Measurements from ENCODE around the gene ST6GALNAC3.
"Not testable (repeated sequence)": the region's sequence is repeated elsewhere in the genome, so short reads cannot be mapped to it uniquely, and the experiment has no call there.

The ST6GALNAC3 gene

GRCh38 chr1:76122271-76122670, 47.7 kb downstream of the ST6GALNAC3 start:
- TF ChIP-seq, protein P1, sequence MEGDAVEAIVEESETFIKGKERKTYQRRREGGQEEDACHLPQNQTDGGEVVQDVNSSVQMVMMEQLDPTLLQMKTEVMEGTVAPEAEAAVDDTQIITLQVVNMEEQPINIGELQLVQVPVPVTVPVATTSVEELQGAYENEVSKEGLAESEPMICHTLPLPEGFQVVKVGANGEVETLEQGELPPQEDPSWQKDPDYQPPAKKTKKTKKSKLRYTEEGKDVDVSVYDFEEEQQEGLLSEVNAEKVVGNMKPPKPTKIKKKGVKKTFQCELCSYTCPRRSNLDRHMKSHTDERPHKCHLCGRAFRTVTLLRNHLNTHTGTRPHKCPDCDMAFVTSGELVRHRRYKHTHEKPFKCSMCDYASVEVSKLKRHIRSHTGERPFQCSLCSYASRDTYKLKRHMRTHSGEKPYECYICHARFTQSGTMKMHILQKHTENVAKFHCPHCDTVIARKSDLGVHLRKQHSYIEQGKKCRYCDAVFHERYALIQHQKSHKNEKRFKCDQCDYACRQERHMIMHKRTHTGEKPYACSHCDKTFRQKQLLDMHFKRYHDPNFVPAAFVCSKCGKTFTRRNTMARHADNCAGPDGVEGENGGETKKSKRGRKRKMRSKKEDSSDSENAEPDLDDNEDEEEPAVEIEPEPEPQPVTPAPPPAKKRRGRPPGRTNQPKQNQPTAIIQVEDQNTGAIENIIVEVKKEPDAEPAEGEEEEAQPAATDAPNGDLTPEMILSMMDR (conservative IDR thresholded peaks at IDR 0.05): no peak
- peak overlapping the region; percentile 57 for H3K27ac ChIP-seq

DNA sequence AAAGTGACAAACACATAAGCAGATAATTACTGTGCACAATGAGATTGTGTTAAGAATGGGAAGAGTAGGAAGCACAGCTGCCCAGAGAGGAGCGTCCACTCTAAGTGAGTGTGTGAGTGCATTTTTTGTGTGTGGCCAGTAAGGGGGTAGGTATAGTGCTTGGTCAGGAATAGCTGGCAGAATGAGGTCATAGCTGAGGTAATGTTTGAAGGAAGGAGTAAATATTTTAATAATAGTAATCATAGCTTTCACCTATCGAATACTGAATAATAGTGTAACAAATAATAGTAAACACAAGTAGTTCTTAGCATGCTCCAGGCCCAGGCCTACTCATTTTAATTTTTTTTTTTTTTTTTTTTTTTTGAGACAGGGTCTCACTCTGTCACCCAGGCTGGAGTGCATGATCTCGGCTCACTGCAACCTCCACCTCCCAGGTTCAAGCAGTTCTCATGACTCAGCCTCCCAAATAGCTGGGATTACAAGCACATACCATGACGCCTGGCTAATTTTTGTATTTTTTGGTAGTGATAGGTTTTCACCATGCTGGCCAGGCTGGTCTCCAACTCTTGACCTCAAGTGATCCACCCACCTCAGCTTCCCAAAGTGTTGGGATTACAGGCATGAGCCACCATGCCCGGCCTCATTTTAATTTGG, 49.0 kb downstream of the ST6GALNAC3 start:
- H3K27ac ChIP-seq: not testable (repeated sequence)

DNA sequence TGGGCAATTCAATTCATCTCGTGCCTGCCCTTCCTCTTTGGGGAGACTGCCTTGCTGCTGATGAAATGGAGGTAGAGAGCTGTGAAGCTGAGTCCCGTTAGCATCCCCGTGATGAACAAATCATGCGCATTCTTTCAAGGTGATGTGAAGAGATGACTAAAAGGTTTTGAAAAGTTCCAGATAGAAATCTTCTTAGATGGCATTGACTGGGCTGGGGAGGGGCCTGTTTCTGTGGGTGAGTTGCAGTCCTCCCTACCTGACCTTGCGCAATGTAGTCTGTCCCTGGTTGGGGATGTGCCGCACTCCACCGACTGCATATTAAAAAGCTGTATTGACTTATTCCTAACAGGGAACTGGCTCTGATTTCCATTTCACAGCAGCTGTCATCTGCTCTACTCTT, 49.6 kb downstream of the ST6GALNAC3 start:
- TF ChIP-seq, protein P1 (conservative IDR thresholded peaks at IDR 0.05): no peak
- H3K27ac ChIP-seq: no peak overlapping the region

DNA sequence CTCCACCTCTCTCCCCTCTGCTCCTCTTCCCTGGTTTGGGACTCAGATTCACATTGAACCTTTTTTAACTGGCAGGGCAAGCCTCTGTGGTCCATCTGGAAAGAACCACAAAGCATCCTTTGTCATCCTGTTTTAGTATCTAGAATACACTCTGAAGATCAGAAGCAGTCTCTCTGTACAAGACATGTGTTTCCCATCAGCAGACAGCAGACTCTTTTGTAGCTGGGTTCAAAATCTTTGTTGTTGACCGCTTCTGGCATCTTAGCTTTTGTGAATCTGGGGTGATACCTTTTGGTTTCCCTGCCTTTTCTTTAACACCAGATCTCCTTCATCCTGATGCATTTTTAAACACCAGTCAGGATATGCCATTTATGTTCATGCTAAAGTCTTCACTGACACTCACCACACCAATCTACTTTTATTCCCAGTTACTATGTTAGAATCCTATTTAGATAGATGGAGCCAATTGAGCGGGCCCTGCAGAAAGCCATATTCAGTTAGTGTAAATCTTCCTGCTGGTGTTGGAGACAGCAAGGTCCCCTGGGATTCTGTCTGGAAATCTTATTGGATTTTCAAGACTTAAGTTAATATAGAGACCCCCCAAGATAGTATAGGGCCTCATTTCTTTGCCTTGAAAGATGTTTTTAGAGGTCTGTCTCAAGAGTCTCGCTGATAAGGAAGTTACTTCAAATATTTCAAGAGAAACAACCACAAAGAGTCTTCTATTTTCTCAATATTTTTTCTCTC, 51.1 kb downstream of the ST6GALNAC3 start:
- TF ChIP-seq, protein P1 (conservative IDR thresholded peaks at IDR 0.05): no peak
- no peak overlapping the region for H3K27ac ChIP-seq

DNA sequence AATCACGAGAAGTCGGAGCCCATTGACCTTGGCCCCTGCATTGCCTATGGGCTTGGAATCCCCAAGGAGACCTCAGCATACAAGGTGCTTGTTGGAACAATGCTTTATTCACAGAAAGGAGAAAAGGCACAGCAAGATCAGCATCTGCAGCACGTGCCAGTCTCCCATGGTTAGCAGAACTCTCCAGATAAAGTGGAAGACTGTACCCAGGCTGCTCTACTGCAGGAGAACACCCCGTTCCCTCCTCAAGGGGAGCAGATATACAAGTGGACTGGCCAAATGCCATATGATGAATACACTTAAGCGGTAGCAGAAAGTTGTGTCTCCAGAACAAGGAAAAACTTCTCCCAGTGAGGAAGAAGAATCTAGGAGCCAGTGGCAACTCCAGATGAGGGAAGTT, 53.5 kb downstream of the ST6GALNAC3 start:
- H3K27ac ChIP-seq: no peak overlapping the region
- TF ChIP-seq, protein P1 (conservative IDR thresholded peaks at IDR 0.05): no peak

GRCh38 chr1:76129731-76130130, 55.2 kb downstream of the ST6GALNAC3 start:
- TF ChIP-seq, protein P1 (conservative IDR thresholded peaks at IDR 0.05): no peak
- no peak overlapping the region for H3K27ac ChIP-seq

DNA sequence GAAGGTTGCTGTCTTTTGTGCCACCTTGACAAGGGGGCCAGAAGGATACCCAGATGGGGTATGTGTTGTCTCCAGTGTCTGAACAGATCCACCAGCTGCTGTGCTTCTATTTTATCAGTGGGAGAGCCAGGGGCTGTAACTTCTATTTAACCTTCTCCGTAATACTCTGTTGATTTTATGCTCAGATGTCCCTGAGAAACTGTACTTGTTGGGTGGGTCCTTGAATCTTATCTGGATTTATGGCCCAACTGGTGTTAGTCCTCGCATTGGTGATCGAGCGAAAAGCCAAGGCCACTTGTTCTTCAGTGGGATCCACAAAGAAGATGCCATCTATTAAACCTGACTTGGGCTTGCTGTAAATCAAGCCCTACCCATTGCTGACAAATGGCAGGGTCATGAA, 56.4 kb downstream of the ST6GALNAC3 start:
- H3K27ac ChIP-seq: no peak overlapping the region
- TF ChIP-seq, protein P1 (conservative IDR thresholded peaks at IDR 0.05): no peak

GRCh38 chr1:76133977-76134376, 59.4 kb downstream of the ST6GALNAC3 start:
- TF ChIP-seq, protein P1 (conservative IDR thresholded peaks at IDR 0.05): no peak

More at GRCh38 chr1:76133977-76134376, 59.4 kb downstream of the ST6GALNAC3 start:
- H3K27ac ChIP-seq: no peak overlapping the region

Data from VCaP (cell line).